Amygdala (tissue), 56 donors: ENCODE results near the gene DNAAF5.
A peak's percentile ranks its signal among the peaks of the same experiment; 100 is the strongest.

Experiments used
- DNase-seq, 56 donors: peaks; one replicate each; lab custom pipeline; 2025; lab: John Stamatoyannopoulos, UW

DNAAF5 gene

GRCh38 chr7:761101-761500 lies 34.6 kb downstream of the DNAAF5 start:
- no peak for DNase-seq

GRCh38 chr7:761631-762030 lies 35.1 kb downstream of the DNAAF5 start:
- DNase-seq, result no peak

GRCh38 chr7:762885-763284 lies 36.4 kb downstream of the DNAAF5 start:
- no peak for DNase-seq

GRCh38 chr7:763762-764161 lies 37.3 kb downstream of the DNAAF5 start:
- DNase-seq, result no peak

GRCh38 chr7:765383-765782 lies 38.9 kb downstream of the DNAAF5 start:
- no peak for DNase-seq

- DNase-seq, result no peak
These were observed 41.1 kb downstream of the DNAAF5 start for GRCh38 chr7:767580-767940.

- DNase-seq, result peak in 30 of 56 donors; percentile 9 to 74 (median 51)
These were observed 41.6 kb downstream of the DNAAF5 start for GRCh38 chr7:767941-768731.

- peak in 25 of 56 donors; percentile 18 to 75 (median 40) for DNase-seq
These were observed 42.5 kb downstream of the DNAAF5 start for GRCh38 chr7:768881-769504.

- DNase-seq, result no peak
These were observed 43.8 kb downstream of the DNAAF5 start for GRCh38 chr7:770336-770735.

GRCh38 chr7:770741-771166 lies 44.3 kb downstream of the DNAAF5 start:
- no peak for DNase-seq

- no peak for DNase-seq
These were observed 44.9 kb downstream of the DNAAF5 start for GRCh38 chr7:771234-772004.

GRCh38 chr7:772005-772294 lies 45.5 kb downstream of the DNAAF5 start:
- no peak for DNase-seq

GRCh38 chr7:772392-772791 lies 45.9 kb downstream of the DNAAF5 start:
- DNase-seq, result no peak

GRCh38 chr7:772861-773621 lies 46.5 kb downstream of the DNAAF5 start:
- DNase-seq, result no peak

GRCh38 chr7:773622-773915 lies 47.1 kb downstream of the DNAAF5 start:
- DNase-seq, result no peak

GRCh38 chr7:774161-775109 lies 47.9 kb downstream of the DNAAF5 start:
- DNase-seq, result peak in 26 of 56 donors; percentile 7 to 67 (median 28)

GRCh38 chr7:776381-776780 lies 49.9 kb downstream of the DNAAF5 start:
- DNase-seq, result no peak

GRCh38 chr7:776992-777727 lies 50.7 kb downstream of the DNAAF5 start:
- DNase-seq, result no peak

GRCh38 chr7:777728-778078 lies 51.2 kb downstream of the DNAAF5 start:
- no peak for DNase-seq
